Panc1 (cell line): ENCODE measurements around the gene PNP.

Source experiments
- CTCF ChIP-seq: fragments of 450-650 bp; IDR thresholded peaks from 2 replicates; pipeline ENCODE4 v1.5.1; 2017; ENCODE audit warnings: mild to moderate bottlenecking
- POLR2AphosphoS5 ChIP-seq: IDR thresholded peaks from 2 replicates; pipeline ENCODE4 v1.6.1; 2012; ENCODE audit warnings: mild to moderate bottlenecking, low read depth, low read length, moderate library complexity
- TF ChIP-seq, protein P1 (sequence below), 2 experiments: IDR thresholded peaks; 2 replicates each; pipeline ENCODE4 v1.6.1; 2011 to 2012; ENCODE audit warnings: low read depth in 2 of 2, control low read depth in 1 of 2, low read length in 1 of 2, mild to moderate bottlenecking in 1 of 2, moderate library complexity in 1 of 2; ENCODE audit not compliant: insufficient read depth in 1 of 2

DNA sequence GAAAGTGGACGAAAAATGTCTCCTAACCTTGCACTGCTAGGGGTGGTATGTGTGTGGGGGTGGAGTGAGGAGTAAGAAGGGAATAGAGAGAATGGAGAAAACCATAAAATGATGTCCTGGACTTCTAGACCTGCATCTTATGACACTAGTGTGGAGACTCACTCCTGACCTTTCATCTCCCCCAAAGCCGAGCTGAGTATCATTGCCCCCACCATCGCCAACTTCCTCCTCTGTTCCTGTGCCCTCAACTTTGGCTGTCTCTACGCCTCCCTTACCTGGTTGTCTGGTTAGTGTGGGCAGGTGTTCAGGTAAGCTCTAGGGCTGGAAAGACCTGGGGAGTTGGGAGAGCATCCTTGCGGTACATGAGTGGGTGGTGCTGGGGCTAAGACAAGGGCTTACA, 28.7 kb upstream of the PNP start:
- TF ChIP-seq CTCF (no peak), POLR2AphosphoS5 (no peak)
- TF ChIP-seq, protein P1, sequence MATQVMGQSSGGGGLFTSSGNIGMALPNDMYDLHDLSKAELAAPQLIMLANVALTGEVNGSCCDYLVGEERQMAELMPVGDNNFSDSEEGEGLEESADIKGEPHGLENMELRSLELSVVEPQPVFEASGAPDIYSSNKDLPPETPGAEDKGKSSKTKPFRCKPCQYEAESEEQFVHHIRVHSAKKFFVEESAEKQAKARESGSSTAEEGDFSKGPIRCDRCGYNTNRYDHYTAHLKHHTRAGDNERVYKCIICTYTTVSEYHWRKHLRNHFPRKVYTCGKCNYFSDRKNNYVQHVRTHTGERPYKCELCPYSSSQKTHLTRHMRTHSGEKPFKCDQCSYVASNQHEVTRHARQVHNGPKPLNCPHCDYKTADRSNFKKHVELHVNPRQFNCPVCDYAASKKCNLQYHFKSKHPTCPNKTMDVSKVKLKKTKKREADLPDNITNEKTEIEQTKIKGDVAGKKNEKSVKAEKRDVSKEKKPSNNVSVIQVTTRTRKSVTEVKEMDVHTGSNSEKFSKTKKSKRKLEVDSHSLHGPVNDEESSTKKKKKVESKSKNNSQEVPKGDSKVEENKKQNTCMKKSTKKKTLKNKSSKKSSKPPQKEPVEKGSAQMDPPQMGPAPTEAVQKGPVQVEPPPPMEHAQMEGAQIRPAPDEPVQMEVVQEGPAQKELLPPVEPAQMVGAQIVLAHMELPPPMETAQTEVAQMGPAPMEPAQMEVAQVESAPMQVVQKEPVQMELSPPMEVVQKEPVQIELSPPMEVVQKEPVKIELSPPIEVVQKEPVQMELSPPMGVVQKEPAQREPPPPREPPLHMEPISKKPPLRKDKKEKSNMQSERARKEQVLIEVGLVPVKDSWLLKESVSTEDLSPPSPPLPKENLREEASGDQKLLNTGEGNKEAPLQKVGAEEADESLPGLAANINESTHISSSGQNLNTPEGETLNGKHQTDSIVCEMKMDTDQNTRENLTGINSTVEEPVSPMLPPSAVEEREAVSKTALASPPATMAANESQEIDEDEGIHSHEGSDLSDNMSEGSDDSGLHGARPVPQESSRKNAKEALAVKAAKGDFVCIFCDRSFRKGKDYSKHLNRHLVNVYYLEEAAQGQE (IDR thresholded peaks at IDR 0.05; ENCODE audit: insufficient read depth in 1 of 2, low read depth in 2 of 2, low read length in 1 of 2) = no peak
